ENCODE results near the gene PNRC1. TPM values are rescaled to one million over a fixed set of nuclear protein-coding genes. Genes with fewer than 3 reads are reported as not detected.
"Not testable (repeated sequence)": the region's sequence is repeated elsewhere in the genome, so short reads cannot be mapped to it uniquely, and the experiment has no call there.

The PNRC1 gene
- total RNA-seq, 1 donor from 2014 or later: 333 TPM

GRCh38 chr6:89051676-89052075 lies 28.9 kb upstream of the PNRC1 start:
- intact Hi-C loops (cut with DNase I): no loop called here

GRCh38 chr6:89054208-89054607 lies 26.3 kb upstream of the PNRC1 start:
- intact Hi-C loops (cut with DNase I): no loop called here
- DNase-seq (ENCODE audit: low spot score) (no peak), ATAC-seq (no peak)

More at GRCh38 chr6:89051676-89052075, 28.9 kb upstream of the PNRC1 start:
- ATAC-seq: no peak
- no peak for DNase-seq (ENCODE audit: low spot score)

- intact Hi-C loops (cut with DNase I): loop anchor here (2.0 kb wide), 1 partner anchor 21 kb away; no protein-coding TSS in a partner anchor
- no peak for DNase-seq (ENCODE audit: low spot score)
- no peak for ATAC-seq
Measured at GRCh38 chr6:89057759-89058158, 22.8 kb upstream of the PNRC1 start.

DNA sequence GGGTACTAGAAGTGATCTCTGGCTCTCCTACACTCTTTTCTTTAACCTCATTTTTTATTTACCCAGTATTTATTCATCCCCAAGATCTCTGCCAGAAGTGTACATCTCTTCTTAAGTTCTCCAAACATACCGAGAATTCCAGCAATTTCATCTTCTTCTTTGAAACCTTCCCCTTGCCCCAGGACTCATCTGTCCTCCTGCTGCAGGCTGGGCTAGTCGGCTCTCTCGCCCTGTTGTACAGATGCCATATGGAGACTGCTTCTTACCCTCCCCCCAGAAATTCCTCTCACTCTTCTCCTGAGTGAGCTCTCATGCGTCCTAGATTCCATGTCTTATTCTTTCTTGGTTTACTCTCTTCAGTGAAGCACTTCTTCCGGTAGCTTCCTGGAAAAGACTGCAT lies 21.9 kb upstream of the PNRC1 start:
- DNase-seq (ENCODE audit: low spot score) (no peak), ATAC-seq (no peak)

GRCh38 chr6:89059227-89059626 lies 21.3 kb upstream of the PNRC1 start:
- DNase-seq (ENCODE audit: low spot score) (no peak), ATAC-seq (no peak)
- intact Hi-C loops (cut with DNase I): loop anchor here (2.0 kb wide), 1 partner anchor 22 kb away; no protein-coding TSS in a partner anchor

More for the DNA sequence above, 21.9 kb upstream of the PNRC1 start:
- intact Hi-C loops (cut with DNase I): loop anchor here (2.0 kb wide), 1 partner anchor 22 kb away; no protein-coding TSS in a partner anchor

DNA sequence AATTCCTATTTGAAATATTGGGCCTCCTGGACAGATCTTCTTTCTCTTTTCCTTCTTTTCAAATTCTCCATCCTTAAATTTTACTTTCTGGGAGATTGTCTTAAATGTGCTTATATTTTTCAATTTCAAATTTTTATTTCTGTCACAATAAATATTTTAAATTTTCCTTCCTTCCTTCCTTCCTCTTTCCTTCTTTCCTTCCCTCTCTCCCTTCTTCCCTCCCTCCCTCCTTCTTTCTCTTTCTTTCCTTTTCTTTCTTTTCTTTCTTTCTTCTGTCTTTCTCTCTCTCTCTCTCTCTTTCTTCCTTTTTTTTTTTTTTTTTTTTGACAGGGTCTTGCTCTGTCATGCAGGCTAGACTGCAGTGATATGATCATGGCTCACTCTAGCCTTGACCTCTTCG lies 16.7 kb upstream of the PNRC1 start:
- intact Hi-C loops (cut with DNase I): no loop called here
- DNase-seq (ENCODE audit: low spot score): no peak
- ATAC-seq: no peak

DNA sequence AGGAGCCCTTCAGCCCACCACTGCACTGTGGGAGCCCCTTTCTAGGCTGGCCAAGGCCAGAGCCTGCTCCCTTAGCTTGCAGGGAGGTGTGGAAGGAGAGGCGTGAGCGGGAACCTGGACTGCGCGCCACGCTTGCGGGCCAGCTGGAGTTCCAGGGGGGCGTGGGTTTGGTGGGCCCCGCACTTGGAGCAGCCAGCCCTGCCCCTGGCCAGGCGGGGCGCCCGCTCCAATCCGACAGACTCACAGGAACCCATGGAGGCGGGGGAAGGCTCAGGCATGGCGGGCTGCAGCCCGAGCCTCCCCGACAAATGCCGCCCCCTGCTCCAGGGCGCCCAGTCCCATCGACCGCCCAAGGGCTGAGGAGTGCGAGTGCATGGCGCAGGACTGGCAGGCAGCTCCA lies 15.6 kb upstream of the PNRC1 start:
- intact Hi-C loops (cut with DNase I); ATAC-seq; DNase-seq (ENCODE audit: low spot score): not testable (repeated sequence)

DNA sequence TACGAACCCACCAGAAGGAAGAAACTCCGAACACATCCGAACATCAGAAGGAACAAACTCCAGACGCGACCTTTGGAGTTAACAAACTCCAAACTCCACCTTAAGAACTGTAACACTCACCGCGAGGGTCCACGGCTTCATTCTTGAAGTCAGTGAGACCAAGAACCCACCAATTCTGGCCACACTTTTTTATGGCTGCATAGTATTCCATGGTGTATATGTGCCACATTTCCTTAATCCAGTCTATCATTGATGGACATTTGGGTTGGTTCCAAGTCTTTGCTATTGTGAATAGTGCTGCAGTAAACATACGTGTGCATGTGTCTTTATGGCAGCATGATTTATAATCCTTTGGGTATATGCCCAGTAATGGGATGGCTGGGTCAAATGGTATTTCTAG lies 14.4 kb upstream of the PNRC1 start:
- DNase-seq (ENCODE audit: low spot score); intact Hi-C loops (cut with DNase I); ATAC-seq: not testable (repeated sequence)

DNA sequence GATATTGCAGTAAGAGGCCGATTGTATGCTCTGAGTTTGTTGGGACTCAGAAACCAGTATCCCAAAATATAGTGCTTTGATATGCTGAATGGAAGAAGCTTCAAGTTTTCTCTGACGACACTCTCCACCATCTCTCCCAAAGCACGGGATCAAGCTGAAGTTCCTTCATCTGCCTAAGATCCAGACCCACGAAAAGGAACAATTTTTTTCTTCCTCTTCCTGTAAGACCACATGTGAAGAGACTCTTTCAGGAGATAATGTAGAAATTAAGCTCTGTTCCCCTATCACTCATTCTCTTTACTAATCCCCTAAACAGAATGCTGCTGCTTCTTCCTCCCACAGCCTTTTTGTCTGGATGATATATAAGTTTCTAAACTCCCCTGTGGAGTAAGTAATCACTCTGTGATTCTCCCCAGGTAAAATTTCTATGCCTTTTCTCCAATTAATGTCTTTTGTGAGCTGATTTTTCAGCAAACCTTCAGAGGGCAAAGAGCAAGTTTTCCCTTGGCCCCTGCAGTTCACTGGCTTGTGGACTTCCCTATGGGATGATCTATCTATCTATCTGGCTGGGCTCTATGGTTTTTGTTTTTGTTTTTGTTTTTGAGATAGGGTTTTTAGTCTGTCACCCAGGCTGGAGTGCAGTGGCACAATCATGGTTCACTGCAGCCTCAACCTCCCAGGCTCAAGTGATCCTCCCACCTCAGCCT lies 13.5 kb upstream of the PNRC1 start:
- ATAC-seq (peak; percentile 63), DNase-seq (ENCODE audit: low spot score) (no peak)
- intact Hi-C loops (cut with DNase I): no loop called here

GRCh38 chr6:89067796-89068195 lies 12.8 kb upstream of the PNRC1 start:
- DNase-seq (ENCODE audit: low spot score): no peak
- intact Hi-C loops (cut with DNase I): no loop called here
- ATAC-seq: no peak

DNA sequence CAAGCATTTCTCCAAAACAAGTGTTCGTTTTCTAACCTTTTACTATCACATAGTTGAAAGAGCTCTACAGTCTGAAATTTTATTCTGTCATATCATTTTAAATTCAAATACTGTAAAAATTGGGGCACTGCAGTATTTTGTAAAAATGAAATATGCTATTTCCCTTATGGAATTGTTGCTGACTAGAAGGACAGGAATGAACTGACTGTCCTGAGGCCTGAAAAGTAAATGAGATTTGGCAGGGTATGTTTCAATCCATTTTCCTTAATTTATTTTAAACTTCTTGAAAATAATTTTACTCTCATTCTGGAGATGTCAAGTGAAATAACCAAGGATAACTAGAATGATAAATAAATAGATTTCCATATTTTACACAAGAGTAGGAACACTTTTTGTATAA lies 11.9 kb upstream of the PNRC1 start:
- DNase-seq (ENCODE audit: low spot score) (no peak), ATAC-seq (no peak)
- intact Hi-C loops (cut with DNase I): no loop called here

GRCh38 chr6:89069536-89070163 lies 10.9 kb upstream of the PNRC1 start:
- DNase-seq (ENCODE audit: low spot score) (no peak), ATAC-seq (no peak)
- intact Hi-C loops (cut with DNase I): no loop called here

DNA sequence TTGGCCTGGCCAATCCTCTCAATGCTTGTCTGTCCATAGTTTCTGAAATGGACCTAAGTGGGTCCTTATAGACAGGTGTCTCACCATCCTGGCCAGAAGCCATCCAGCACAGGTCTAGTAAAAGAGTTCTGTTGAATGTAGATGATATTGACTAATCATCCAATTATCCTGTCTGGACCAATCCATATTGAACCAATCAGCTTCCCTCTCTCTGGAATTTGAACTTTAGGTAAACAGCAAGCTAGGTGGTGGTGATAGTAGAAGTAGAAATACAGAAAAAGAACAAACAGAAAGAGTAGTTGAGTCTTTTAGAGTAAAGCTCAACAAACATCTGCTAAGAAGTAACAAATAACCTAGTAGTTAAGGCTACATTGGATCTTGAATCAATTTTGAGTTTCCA lies 9.5 kb upstream of the PNRC1 start:
- ATAC-seq (no peak), DNase-seq (ENCODE audit: low spot score) (no peak)
- intact Hi-C loops (cut with DNase I): no loop called here

- DNase-seq (ENCODE audit: low spot score) (no peak), ATAC-seq (peak; percentile 81)
- intact Hi-C loops (cut with DNase I): no loop called here
Measured at GRCh38 chr6:89073014-89073620, 7.4 kb upstream of the PNRC1 start.

- intact Hi-C loops (cut with DNase I): no loop called here
- ATAC-seq: no peak
- no peak for DNase-seq (ENCODE audit: low spot score)
Measured at GRCh38 chr6:89073840-89074239, 6.7 kb upstream of the PNRC1 start.

GRCh38 chr6:89079511-89080234 lies 878 bp upstream of the PNRC1 start:
- ATAC-seq: peak; percentile 35
- intact Hi-C loops (cut with DNase I): no loop called here

DNA sequence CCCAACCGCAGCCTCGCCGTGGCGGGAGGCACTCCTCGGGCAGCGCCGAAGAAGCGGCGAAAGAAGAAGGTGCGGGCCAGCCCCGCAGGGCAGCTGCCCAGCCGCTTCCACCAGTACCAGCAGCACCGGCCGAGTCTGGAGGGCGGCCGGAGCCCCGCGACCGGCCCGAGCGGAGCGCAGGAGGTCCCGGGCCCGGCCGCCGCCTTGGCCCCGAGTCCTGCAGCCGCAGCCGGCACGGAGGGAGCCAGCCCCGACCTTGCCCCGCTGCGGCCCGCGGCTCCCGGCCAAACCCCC lies 525 bp downstream of the PNRC1 start:
- ATAC-seq (no peak), DNase-seq (ENCODE audit: low spot score) (no peak)
- intact Hi-C loops (cut with DNase I): no loop called here

More at GRCh38 chr6:89079511-89080234, 878 bp upstream of the PNRC1 start:
- peak; percentile 70 for DNase-seq (ENCODE audit: low spot score)

- DNase-seq (ENCODE audit: low spot score): peak; percentile 100
- intact Hi-C loops (cut with DNase I): no loop called here
- peak; percentile 83 for ATAC-seq
Measured at GRCh38 chr6:89081423-89082322, 1.1 kb downstream of the PNRC1 start.

DNA sequence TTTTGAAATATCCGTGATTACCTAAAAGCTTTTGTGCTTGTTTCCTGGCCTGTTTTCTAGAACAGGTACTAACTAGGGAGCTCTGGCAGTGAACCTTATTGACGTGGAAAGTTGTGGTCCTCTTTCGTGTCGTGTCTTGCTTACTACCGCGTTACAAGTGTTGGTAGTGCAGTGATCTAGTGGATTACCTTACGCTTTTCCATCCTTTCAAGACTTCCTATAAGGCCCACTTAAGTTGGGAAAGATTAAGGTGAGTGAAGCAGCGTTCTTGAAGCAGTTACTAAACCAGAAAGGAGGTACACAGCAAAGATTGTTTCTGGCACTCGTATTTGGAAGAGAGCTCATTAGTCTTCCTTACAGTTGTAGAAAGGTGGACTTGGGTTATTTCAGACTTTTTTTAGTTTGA lies 1.9 kb downstream of the PNRC1 start:
- no peak for DNase-seq (ENCODE audit: low spot score)
- intact Hi-C loops (cut with DNase I): no loop called here
- no peak for ATAC-seq

All from sciatic nerve (tissue), 2 donors.